ENCODE data around the gene MUCL1.

MUCL1 gene, protein sequence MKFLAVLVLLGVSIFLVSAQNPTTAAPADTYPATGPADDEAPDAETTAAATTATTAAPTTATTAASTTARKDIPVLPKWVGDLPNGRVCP

DNA sequence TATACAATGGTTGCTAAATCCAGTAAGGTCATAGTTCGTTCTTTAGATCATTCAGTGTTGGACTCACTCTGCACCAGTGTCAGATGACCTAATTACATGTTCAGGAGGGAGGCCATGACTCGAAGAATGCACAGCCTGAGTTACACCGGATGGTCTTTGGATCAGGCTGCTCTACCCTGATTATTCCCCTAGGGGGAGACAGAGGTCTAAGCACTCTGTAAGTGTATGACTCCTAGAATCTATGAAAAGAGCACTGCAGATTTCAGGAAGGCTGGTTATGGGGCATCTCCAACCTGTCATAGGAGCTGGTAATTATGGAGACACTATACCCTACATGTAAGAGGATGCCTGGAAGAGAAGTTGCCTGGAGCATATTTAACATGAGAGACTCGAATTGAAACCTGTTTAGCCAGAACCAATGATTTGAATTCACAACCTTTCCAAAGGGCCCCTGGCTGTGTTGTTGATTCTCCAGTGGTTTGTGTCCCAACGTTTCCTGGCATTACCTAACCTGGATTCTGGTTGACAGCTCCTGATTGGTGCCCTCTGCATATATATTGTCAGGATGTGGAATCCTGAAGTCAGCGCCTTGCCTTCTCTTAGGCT, at the start of gene MUCL1:
MUCL1 (plus strand) TSS at position 584 of the 606 bp plus-strand sequence. CDS start 67 bp downstream, outside the sequence.
- in situ Hi-C loops (cut with MboI; ENCODE audit: low pct_unique_long_range_greater_than_20kb, low sequenced_read_pairs, unreplicated experiment): loop anchor here (10.0 kb wide), 2 partner anchors 81 to 211 kb away; no protein-coding TSS in a partner anchor
- TF ChIP-seq, protein P1, sequence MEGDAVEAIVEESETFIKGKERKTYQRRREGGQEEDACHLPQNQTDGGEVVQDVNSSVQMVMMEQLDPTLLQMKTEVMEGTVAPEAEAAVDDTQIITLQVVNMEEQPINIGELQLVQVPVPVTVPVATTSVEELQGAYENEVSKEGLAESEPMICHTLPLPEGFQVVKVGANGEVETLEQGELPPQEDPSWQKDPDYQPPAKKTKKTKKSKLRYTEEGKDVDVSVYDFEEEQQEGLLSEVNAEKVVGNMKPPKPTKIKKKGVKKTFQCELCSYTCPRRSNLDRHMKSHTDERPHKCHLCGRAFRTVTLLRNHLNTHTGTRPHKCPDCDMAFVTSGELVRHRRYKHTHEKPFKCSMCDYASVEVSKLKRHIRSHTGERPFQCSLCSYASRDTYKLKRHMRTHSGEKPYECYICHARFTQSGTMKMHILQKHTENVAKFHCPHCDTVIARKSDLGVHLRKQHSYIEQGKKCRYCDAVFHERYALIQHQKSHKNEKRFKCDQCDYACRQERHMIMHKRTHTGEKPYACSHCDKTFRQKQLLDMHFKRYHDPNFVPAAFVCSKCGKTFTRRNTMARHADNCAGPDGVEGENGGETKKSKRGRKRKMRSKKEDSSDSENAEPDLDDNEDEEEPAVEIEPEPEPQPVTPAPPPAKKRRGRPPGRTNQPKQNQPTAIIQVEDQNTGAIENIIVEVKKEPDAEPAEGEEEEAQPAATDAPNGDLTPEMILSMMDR (IDR thresholded peaks at IDR 0.05; ENCODE audit: extremely low read depth, insufficient read depth, missing control alignments): peak; percentile 82
- peak; percentile 39 for DNase-seq (ENCODE audit: low spot score)

DNA sequence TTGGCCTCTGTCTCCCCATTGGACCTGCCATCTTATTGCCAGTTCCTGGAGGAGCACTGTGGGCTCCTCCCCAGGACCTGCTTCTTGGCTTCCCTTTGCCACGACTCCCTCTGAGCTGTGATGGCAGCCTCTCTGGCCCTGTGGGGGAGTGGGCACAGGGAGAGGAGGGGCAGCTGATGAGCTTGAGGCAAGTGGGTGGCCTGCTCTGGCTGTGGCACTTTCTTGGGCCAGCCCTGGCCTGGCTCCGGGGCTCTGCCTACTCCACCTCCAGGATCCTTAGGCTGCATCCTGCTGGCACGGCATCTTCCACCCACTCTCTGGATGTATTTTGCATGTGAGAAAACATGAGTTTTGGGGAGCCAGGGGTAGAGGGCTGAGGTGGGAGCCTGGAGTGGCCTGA, 32.6 kb upstream of the MUCL1 start:
- TF ChIP-seq, protein P1 (IDR thresholded peaks at IDR 0.05; ENCODE audit: extremely low read depth, insufficient read depth, missing control alignments): no peak
- in situ Hi-C loops (cut with MboI; ENCODE audit: low pct_unique_long_range_greater_than_20kb, low sequenced_read_pairs, unreplicated experiment): no loop called here
- no peak for DNase-seq (ENCODE audit: low spot score)

DNA sequence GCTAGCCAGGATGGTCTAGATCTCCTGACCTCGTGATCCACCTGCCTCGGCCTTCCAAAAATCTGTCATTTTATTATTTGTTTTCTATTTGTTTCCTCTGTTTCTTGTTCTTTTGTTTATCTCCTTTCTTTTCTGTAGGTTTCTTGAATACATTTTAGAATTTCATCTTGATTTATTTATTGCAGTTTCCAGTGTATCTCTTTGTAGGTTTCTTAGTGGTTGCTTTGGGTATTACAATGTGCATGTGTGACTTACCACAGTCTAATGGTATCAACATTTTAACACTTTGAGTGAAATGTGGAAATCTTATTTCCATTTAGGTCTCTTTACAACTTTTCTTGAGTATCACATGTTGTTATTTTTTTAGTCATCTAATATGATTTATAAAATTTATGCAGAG, 29.9 kb upstream of the MUCL1 start:
- TF ChIP-seq, protein P1 (IDR thresholded peaks at IDR 0.05; ENCODE audit: extremely low read depth, insufficient read depth, missing control alignments): no peak
- in situ Hi-C loops (cut with MboI; ENCODE audit: low pct_unique_long_range_greater_than_20kb, low sequenced_read_pairs, unreplicated experiment): no loop called here

DNA sequence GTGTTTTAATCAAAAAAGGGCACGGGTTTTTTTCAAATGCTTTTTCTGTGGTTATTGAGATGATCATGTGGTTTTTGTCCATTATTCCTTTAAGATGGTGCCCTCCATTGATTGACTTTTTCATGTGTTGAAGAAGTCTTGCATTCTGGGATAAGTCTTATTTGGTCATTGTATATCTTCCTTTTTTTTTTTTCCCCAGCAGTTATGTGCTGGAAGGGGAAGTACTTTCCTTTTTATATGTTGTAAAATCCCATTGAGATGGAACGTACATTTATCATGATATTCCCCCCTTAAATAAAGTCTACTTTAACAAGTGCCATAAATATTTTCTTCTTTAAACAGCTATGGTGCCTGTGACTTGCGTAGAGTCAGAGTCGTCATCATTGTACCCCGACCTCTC, 24.8 kb upstream of the MUCL1 start:
- in situ Hi-C loops (cut with MboI; ENCODE audit: low pct_unique_long_range_greater_than_20kb, low sequenced_read_pairs, unreplicated experiment): no loop called here
- no peak for DNase-seq (ENCODE audit: low spot score)
- TF ChIP-seq, protein P1 (IDR thresholded peaks at IDR 0.05; ENCODE audit: extremely low read depth, insufficient read depth, missing control alignments): no peak

More for the DNA sequence above, 29.9 kb upstream of the MUCL1 start:
- no peak for DNase-seq (ENCODE audit: low spot score)

DNA sequence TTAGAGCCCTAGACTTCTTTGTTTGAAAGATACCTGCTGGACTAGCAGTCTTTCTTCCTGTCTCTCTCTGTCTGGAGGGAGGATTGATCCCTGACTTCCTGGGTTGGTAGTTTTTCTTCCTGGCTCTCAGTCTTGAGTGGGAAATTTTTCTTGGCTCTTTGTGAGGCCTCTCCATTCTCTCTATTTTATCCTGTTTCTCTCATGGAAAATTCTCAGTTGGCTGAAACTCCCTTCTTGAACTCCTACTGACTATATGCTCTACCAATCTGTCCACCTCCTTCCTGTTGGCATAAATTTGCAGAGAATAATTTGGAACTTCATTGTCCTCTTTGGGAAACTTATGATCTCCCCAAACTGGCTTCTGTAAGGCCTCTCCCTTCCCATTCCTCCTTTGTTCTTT, 24.1 kb upstream of the MUCL1 start:
- DNase-seq (ENCODE audit: low spot score): no peak
- in situ Hi-C loops (cut with MboI; ENCODE audit: low pct_unique_long_range_greater_than_20kb, low sequenced_read_pairs, unreplicated experiment): no loop called here
- TF ChIP-seq, protein P1 (IDR thresholded peaks at IDR 0.05; ENCODE audit: extremely low read depth, insufficient read depth, missing control alignments): no peak

DNA sequence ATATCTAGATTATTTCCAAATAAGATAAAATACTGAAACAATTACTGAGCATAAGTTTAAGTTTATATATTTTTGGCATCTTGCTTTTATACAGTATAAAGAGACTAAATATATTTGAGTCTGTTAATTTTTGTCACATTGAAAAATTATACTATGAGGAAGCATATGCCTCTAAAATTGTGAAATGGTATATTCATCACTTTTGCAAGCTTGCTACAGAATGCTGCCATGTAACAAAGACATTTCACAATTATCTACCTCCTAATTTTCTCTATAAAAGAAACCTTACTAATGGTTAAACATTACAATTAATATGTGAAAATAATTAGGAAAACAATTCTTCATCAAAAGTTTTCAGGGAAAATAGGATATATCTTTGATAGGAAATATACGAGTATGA, 22.7 kb upstream of the MUCL1 start:
- in situ Hi-C loops (cut with MboI; ENCODE audit: low pct_unique_long_range_greater_than_20kb, low sequenced_read_pairs, unreplicated experiment): no loop called here
- TF ChIP-seq, protein P1 (IDR thresholded peaks at IDR 0.05; ENCODE audit: extremely low read depth, insufficient read depth, missing control alignments): no peak
- DNase-seq (ENCODE audit: low spot score): no peak
